Rectal smooth muscle tissue (tissue), 1 donor: Measurements from ENCODE around the gene TMOD3.

Source experiments
- H3K27ac ChIP-seq: one replicate; pipeline ENCODE4 v1.7.0; 2013; ENCODE audit warnings: low read depth, low read length, inconsistent platforms
- H3K27me3 ChIP-seq: one replicate; pipeline ENCODE4 v1.7.0; 2013; ENCODE audit warnings: low read length; ENCODE audit not compliant: control insufficient read depth, insufficient read depth
- H3K36me3 ChIP-seq: one replicate; pipeline ENCODE4 v1.7.0; 2013; ENCODE audit warnings: low read length; ENCODE audit not compliant: control insufficient read depth, insufficient read depth
- H3K4me1 ChIP-seq: one replicate; pipeline ENCODE4 v1.7.0; 2013; ENCODE audit warnings: low read length; ENCODE audit not compliant: control insufficient read depth, insufficient read depth
- H3K4me3 ChIP-seq: one replicate; pipeline ENCODE4 v1.7.0; 2013; ENCODE audit warnings: low read length
- H3K9ac ChIP-seq: one replicate; pipeline ENCODE4 v1.7.0; 2013; ENCODE audit warnings: low read length

TMOD3 gene

DNA sequence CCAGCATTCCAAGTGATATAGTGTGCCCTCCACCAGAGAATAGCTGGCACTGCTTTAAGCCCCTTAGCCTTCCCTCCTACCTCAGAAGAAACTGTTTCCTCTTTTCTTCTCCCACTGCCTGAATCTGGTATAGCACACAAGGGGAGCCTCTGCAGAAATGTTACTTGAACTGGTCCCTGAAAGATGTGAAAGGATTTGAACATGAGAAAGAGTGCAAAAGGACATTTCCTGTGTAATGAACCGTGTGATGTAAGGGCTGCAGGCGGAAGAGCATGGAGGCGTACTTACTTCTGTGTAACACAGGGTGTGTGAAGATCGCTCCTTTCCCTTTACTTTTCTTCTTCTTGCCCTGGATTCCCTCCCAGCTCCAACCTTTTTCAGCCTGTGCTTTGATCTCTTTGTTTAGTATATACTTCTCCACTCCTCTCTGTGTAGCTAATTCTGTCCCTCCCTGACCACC, 8.4 kb downstream of the TMOD3 start:
- Histone ChIP-seq H3K27me3 (no peaks in the 10 kb centered on the region), H3K9ac (no peak overlapping the region), H3K4me1 (peaks cover 4% of the 10 kb centered on the region), H3K4me3 (no peak overlapping the region), H3K36me3 (no peaks in the 10 kb centered on the region), H3K27ac (no peak overlapping the region)

GRCh38 chr15:51838270-51838669, 8.8 kb downstream of the TMOD3 start:
- Histone ChIP-seq H3K4me1 (peaks cover 9% of the 10 kb centered on the region), H3K4me3 (no peak overlapping the region), H3K27ac (no peak overlapping the region), H3K36me3 (no peaks in the 10 kb centered on the region), H3K9ac (no peak overlapping the region), H3K27me3 (no peaks in the 10 kb centered on the region)

DNA sequence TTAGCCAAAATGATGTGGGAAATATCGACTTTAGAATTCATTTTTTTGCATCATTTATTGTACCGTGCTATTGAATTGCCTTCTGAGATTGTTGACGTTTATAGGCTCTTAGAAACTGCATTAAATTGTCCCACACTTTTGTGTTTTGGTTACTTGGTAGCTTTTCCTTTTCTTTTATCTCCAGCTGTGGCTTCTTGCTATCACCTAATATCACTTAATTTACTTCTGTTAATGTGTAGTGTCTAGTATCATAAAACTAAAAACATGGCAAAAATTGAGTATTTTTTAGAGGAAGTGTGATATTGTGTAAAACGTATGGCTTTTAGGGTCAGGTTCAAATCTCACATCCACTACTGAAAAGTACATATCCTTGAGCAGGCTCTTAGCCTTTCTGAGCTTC, 11.2 kb downstream of the TMOD3 start:
- Histone ChIP-seq H3K27ac (no peak overlapping the region), H3K4me3 (no peak overlapping the region), H3K4me1 (peaks cover 15% of the 10 kb centered on the region), H3K9ac (no peak overlapping the region), H3K27me3 (no peaks in the 10 kb centered on the region), H3K36me3 (no peaks in the 10 kb centered on the region)

- Histone ChIP-seq H3K4me1 (peaks cover 16% of the 10 kb centered on the region), H3K4me3 (no peak overlapping the region), H3K27ac (no peak overlapping the region), H3K9ac (no peak overlapping the region), H3K27me3 (no peaks in the 10 kb centered on the region), H3K36me3 (no peaks in the 10 kb centered on the region)
Observed at GRCh38 chr15:51841406-51842040, 12.1 kb downstream of the TMOD3 start.

GRCh38 chr15:51842265-51842664, 12.8 kb downstream of the TMOD3 start:
- H3K27me3 ChIP-seq = no peaks in the 10 kb centered on the region
- H3K36me3 ChIP-seq = no peaks in the 10 kb centered on the region
- H3K4me3 ChIP-seq = no peak overlapping the region
- H3K27ac ChIP-seq = no peak overlapping the region
- peaks cover 19% of the 10 kb centered on the region for H3K4me1 ChIP-seq
- no peak overlapping the region for H3K9ac ChIP-seq

DNA sequence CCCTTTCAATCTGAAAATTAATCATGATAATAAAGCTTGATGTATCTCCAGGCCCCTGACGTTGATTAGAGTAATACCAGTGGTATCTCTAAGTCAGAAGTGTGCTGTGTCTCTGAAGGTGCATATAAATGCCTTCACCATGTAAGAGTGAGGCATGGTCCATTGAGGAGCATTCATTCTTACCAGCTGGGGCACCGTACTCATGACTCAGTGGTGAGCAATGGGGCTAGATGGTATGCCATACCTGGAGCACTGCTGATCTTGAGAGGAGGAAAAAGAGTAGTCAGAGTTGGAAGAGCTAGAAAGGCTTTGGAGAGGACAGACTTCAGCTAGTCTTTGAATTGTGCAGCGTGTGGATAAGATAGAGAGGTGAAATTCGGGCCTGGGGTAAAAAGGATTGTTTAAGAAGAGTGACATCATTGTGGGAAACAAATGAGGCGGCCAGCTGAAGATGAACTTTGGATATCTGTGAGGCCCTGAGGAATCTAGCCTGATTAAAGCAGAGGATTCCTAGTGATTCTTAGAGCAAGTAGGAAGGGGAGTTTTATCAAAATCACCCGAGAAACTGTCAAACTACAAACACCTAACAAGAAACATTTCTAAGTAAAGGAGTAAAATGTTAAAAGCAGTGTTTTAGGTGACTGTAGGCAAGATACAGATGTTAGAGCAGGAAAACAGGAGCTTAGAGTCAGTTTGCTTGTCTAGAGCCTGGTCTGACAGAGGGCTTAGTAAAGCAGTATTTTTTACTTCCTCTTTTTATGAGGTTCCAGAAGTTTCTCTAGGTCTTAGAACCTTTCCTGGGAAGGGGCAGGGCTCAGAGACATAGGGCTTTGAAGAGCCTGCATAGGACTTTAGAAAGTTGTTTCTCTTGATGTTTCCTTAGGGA, 13.6 kb downstream of the TMOD3 start:
- Histone ChIP-seq H3K36me3 (no peaks in the 10 kb centered on the region), H3K4me1 (peaks cover 19% of the 10 kb centered on the region), H3K4me3 (no peak overlapping the region), H3K27me3 (no peaks in the 10 kb centered on the region), H3K9ac (no peak overlapping the region), H3K27ac (no peak overlapping the region)

DNA sequence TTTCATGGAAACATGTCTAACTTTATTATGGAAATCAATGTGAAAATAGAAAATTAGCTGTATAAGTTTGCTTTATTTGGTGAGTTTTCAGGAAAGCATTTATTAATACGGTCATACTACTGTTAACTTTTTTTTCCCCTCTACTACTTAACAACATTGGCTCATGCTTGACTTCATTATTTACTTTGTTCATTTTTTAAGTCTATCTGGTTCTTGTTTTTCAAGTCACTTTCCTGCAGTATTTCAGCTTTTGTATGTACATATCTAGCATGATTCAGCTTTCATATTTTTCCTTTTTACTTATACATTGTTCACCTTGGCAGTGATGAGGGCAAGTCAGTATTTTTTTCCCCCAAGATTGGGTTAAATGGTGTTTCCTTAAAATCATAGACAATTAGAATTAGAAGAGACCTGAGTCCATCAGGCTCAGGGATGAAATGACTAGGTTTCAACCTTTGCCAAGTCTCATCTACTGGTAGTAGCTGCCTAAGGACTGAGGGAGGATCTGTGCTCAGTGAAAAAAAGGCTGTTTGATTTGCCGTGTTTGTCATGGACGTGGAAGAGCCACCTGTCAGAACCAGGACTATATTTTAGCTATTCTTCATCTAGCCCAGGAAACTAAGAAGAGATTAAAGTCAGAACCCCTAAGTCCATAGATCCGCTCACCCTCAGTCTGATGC, 15.4 kb downstream of the TMOD3 start:
- Histone ChIP-seq H3K27ac (no peak overlapping the region), H3K4me1 (peaks cover 19% of the 10 kb centered on the region), H3K9ac (no peak overlapping the region)

GRCh38 chr15:51846066-51846462, 16.6 kb downstream of the TMOD3 start:
- Histone ChIP-seq H3K36me3 (no peaks in the 10 kb centered on the region), H3K4me1 (peaks cover 19% of the 10 kb centered on the region), H3K27me3 (no peaks in the 10 kb centered on the region), H3K4me3 (no peak overlapping the region), H3K9ac (no peak overlapping the region), H3K27ac (no peak overlapping the region)

More for the DNA sequence above, 15.4 kb downstream of the TMOD3 start:
- Histone ChIP-seq H3K36me3 (no peaks in the 10 kb centered on the region), H3K4me3 (no peak overlapping the region), H3K27me3 (no peaks in the 10 kb centered on the region)

DNA sequence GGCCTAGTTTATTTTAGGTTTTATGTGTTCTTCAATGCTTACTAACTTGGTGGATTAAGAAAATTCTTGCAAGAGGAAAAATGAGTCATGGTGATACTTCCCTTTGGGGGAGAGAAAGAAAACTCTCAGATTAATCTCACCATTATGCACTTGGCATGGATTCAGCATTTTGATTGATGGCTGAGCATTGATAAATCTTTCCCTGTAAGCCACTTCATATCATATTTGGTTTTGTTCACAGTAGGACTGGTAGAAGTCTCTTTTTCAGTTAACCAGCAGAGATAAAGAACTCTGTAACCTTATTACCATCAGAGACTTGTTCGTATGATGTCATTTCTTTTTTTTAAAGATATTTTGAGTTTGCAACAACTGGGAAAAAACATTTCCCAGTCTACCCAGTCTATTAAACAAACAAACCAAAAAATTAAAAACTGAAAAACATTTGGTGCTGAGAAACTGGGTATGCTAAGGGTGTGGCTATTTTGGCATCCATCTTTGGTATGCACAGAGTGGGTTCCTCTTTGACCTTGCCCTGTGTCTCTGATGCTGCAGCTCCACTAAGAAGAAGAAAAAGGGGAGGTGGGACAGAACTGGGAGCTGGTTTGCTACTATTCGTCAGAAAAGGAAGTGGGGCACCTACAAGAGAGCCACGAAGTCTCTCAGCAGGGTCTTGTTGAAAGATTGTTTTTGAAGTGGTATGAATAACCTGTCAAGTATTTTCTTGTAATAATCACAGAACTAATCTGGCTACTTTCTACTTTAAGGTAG, 17.2 kb downstream of the TMOD3 start:
- Histone ChIP-seq H3K27ac (no peak overlapping the region), H3K9ac (no peak overlapping the region), H3K4me1 (peaks cover 19% of the 10 kb centered on the region), H3K4me3 (no peak overlapping the region), H3K36me3 (no peaks in the 10 kb centered on the region), H3K27me3 (no peaks in the 10 kb centered on the region)

DNA sequence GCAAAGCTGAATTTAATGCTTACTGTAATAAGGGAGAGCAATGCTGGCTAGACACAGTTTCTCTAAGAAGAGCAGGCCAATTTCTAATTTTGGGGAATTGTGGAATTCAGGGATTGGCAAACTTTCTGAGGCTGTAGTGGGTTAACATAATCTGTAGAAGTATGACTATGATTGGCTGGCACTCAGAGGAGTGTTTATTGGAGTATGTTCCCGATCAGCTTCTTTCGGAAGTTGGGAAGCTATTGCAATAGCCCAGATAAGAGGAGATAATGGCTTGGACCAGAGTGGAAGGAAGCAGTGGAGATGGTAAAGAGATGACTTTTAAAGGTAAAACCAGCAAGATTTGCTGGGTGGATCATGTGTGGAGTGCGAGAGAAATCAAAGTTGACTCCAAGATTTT, 19.4 kb downstream of the TMOD3 start:
- Histone ChIP-seq H3K27ac (no peak overlapping the region), H3K4me3 (no peak overlapping the region), H3K27me3 (no peaks in the 10 kb centered on the region), H3K36me3 (no peaks in the 10 kb centered on the region), H3K4me1 (peaks cover 9% of the 10 kb centered on the region), H3K9ac (no peak overlapping the region)

- Histone ChIP-seq H3K4me1 (peaks cover 4% of the 10 kb centered on the region), H3K36me3 (no peaks in the 10 kb centered on the region), H3K27me3 (no peaks in the 10 kb centered on the region), H3K9ac (no peak overlapping the region), H3K27ac (no peak overlapping the region), H3K4me3 (no peak overlapping the region)
Observed at GRCh38 chr15:51849860-51850259, 20.4 kb downstream of the TMOD3 start.

GRCh38 chr15:51853998-51854397, 24.5 kb downstream of the TMOD3 start:
- Histone ChIP-seq H3K4me1 (no peaks in the 10 kb centered on the region), H3K27me3 (no peaks in the 10 kb centered on the region), H3K27ac (no peak overlapping the region), H3K4me3 (no peak overlapping the region), H3K9ac (no peak overlapping the region), H3K36me3 (no peaks in the 10 kb centered on the region)
